ENCODE measurements around the gene SATB1. TPM values are rescaled to one million over a fixed set of nuclear protein-coding genes. Genes with fewer than 3 reads are reported as not detected.

The SATB1 gene
- total and polyA plus RNA-seq, 7 experiments from 2014 or later, result 258 to 482 (median 395) TPM

DNA sequence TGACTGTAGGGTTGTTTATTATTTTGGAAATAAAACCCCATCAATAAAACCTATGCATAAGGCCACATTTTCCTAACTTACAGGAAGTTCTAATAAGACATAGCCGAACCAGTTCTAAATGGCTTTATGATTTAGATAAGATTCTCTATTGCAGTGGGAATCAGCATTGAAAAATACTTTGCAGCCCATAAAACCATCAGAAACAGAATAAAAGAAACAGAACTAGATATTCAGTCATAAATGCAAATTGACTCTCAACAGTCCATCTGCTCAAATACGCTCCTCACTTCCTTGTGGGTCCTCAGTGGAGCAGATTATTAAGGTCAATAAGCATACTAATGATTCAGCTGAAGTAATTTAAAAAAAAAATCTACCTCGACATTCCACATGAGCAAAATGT, 8.8 kb downstream of the SATB1 start:
- Mint-ChIP-seq H3K9me3 (no peaks in the 10 kb centered on the region), H3K4me1 (peaks cover 44 to 98% (median 89%) of the 10 kb centered on the region in 7 donors), H3K27ac (peak overlapping the region; percentile 76 to 96 (median 91)), H3K27me3 (no peaks in the 10 kb centered on the region), H3K4me3 (peak overlapping the region; percentile 54 to 100 (median 94)), H3K36me3 (peaks cover 15 to 68% (median 64%) of the 10 kb centered on the region in 5 donors)
- Histone ChIP-seq H3K27ac (ENCODE audit: low read depth, low read length) (peak overlapping the region; percentile 97), H3K27me3 (ENCODE audit: control insufficient read depth in 2 of 2, insufficient read depth in 2 of 2, low read length in 2 of 2) (no peaks in the 10 kb centered on the region), H3K36me3 (ENCODE audit: control insufficient read depth in 2 of 3, insufficient read depth in 3 of 3, low read length in 3 of 3) (peaks cover 7 to 12% (median 7%) of the 10 kb centered on the region in 3 experiments), H3K9me3 (ENCODE audit: control insufficient read depth in 2 of 3, low read length in 3 of 3) (no peaks in the 10 kb centered on the region), H3K4me3 (ENCODE audit: low read length) (no peak overlapping the region), H3K4me1 (ENCODE audit: control insufficient read depth in 2 of 2, insufficient read depth in 2 of 2, low read length in 2 of 2) (peaks cover 14 to 76% of the 10 kb centered on the region in 2 donors)
- ChIA-PET POLR2A (interaction anchor here (0.8 to 9.9 kb wide), 7 partner anchors 9 to 641 kb away, joined by 3 to 206 read pairs (median 4); partner anchors contain the start of gene SATB1), CTCF (interaction anchor here (0.6 to 1.5 kb wide), 4 partner anchors 14 to 434 kb away, joined by 3 read pairs; no protein-coding TSS in a partner anchor)
- no peak for DNase-seq
- intact Hi-C loops (cut with micrococcal nuclease), result loop anchor here in 1 of 2 donors (10.0 kb wide), 1 partner anchor 728 kb away; the partner anchor contains the start of gene KCNH8
- no peak for ATAC-seq

DNA sequence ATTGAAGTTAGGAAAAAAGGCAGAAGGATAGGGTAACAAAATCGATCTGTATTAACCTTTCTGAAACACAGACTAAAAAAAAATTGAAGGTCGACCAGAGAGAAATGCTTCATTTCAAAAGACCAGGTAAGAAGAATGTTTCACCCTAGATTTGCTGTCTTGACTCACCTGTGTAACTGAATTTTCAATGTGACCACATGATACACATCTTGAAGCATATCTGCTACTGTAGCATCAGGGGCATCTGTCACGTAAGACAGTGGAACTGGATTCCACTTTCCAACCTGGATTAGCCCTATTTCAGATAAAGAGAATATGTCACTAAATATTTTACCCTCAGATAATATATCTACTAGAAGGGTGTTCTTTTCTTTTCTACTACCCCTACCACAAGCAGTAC, 9.3 kb downstream of the SATB1 start:
- DNase-seq (no peak), ATAC-seq (peak; percentile 46)
- intact Hi-C loops (cut with micrococcal nuclease), result loop anchor here in 1 of 2 donors (1.0 to 10.0 kb wide), 2 partner anchors 7 to 729 kb away; partner anchors contain the start of gene KCNH8
- H3K27ac ChIP-seq (ENCODE audit: low read depth, low read length), result peak overlapping the region; percentile 97
- peak overlapping the region; percentile 76 to 96 (median 91) for H3K27ac Mint-ChIP-seq
- peaks cover 15 to 67% (median 62%) of the 10 kb centered on the region in 5 donors for H3K36me3 Mint-ChIP-seq
- ChIA-PET POLR2A (interaction anchor here (0.6 to 9.9 kb wide), 8 partner anchors 8 to 63 kb away, joined by 3 to 206 read pairs (median 5); no protein-coding TSS in a partner anchor), CTCF (interaction anchor here (1.5 kb wide), 1 partner anchor 44 kb away, joined by 3 read pairs; no protein-coding TSS in a partner anchor)
- peaks cover 7 to 12% (median 7%) of the 10 kb centered on the region in 3 experiments for H3K36me3 ChIP-seq (ENCODE audit: control insufficient read depth in 2 of 3, insufficient read depth in 3 of 3, low read length in 3 of 3)
- peaks cover 18 to 78% of the 10 kb centered on the region in 2 donors for H3K4me1 ChIP-seq (ENCODE audit: control insufficient read depth in 2 of 2, insufficient read depth in 2 of 2, low read length in 2 of 2)
- no peaks in the 10 kb centered on the region for H3K9me3 Mint-ChIP-seq
- H3K4me3 Mint-ChIP-seq, result peak overlapping the region; percentile 42 to 100 (median 94)
- H3K27me3 Mint-ChIP-seq, result no peaks in the 10 kb centered on the region
- H3K4me3 ChIP-seq (ENCODE audit: low read length), result no peak overlapping the region
- no peaks in the 10 kb centered on the region for H3K9me3 ChIP-seq (ENCODE audit: control insufficient read depth in 2 of 3, low read length in 3 of 3)
- H3K27me3 ChIP-seq (ENCODE audit: control insufficient read depth in 2 of 2, insufficient read depth in 2 of 2, low read length in 2 of 2), result no peaks in the 10 kb centered on the region
- peaks cover 44 to 98% (median 89%) of the 10 kb centered on the region in 7 donors for H3K4me1 Mint-ChIP-seq

DNA sequence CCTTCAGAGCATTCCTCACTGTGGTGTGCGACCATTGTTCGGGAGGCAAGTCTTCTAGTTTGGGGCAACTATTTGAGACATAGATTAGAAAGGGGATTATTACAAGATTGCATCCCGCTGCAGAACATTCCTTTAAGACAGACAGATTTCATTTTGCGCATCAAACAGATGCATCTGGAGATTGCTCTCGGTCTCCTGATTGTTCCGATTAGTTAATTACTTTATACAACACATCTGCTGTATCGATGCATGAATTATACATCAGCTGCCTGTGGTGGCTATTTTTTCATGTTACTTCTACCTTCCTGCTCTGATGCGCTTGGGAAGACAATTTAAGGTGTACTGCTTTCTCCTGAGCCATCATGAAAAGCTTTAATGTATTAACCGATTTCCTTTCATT, 10.0 kb downstream of the SATB1 start:
- no peaks in the 10 kb centered on the region for H3K27me3 Mint-ChIP-seq
- peak overlapping the region; percentile 71 to 96 (median 87) for H3K27ac Mint-ChIP-seq
- DNase-seq, result no peak
- Histone ChIP-seq H3K27me3 (ENCODE audit: control insufficient read depth in 2 of 2, insufficient read depth in 2 of 2, low read length in 2 of 2) (no peaks in the 10 kb centered on the region), H3K9me3 (ENCODE audit: control insufficient read depth in 2 of 3, low read length in 3 of 3) (no peaks in the 10 kb centered on the region), H3K4me1 (ENCODE audit: control insufficient read depth in 2 of 2, insufficient read depth in 2 of 2, low read length in 2 of 2) (peaks cover 18 to 77% of the 10 kb centered on the region in 2 donors), H3K4me3 (ENCODE audit: low read length) (no peak overlapping the region), H3K27ac (ENCODE audit: low read depth, low read length) (peak overlapping the region; percentile 46), H3K36me3 (ENCODE audit: control insufficient read depth in 2 of 3, insufficient read depth in 3 of 3, low read length in 3 of 3) (peaks cover 7 to 12% (median 7%) of the 10 kb centered on the region in 3 experiments)
- H3K4me1 Mint-ChIP-seq, result peaks cover 41 to 98% (median 89%) of the 10 kb centered on the region in 7 donors
- ChIA-PET CTCF (no interaction called here), POLR2A (interaction anchor here (0.6 to 3.2 kb wide), 15 partner anchors 9 to 312 kb away, joined by 3 to 20 read pairs (median 5); partner anchors contain the start of gene SATB1)
- no peak for ATAC-seq
- intact Hi-C loops (cut with micrococcal nuclease), result loop anchor here in 1 of 2 donors (1.0 to 10.0 kb wide), 2 partner anchors 8 to 730 kb away; partner anchors contain the start of gene KCNH8
- H3K4me3 Mint-ChIP-seq, result peak overlapping the region in 9 of 10 donors; percentile 52 to 100 (median 78)
- no peaks in the 10 kb centered on the region for H3K9me3 Mint-ChIP-seq
- peaks cover 9 to 67% (median 58%) of the 10 kb centered on the region in 5 donors for H3K36me3 Mint-ChIP-seq

DNA sequence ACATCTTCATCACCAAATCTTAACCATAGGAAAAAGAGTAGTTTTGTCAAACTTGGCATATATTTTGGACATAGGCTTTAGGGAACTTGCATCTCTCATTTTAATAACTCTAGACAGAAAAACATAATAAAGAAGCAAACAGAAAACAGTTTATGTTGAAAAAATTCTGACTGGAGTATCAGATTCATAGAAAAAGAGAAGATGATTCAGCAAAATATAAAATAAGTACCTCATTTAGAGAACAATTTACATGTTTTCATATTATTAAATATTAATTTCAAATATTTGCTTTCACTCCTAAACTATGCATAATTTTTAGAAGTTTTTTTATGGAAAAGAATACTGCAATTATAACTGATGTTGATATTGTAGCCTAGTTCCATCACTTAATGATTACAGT, 12.5 kb downstream of the SATB1 start:
- Histone ChIP-seq H3K4me3 (ENCODE audit: low read length) (peak overlapping the region; percentile 9), H3K9me3 (ENCODE audit: control insufficient read depth in 2 of 3, low read length in 3 of 3) (no peaks in the 10 kb centered on the region), H3K27me3 (ENCODE audit: control insufficient read depth in 2 of 2, insufficient read depth in 2 of 2, low read length in 2 of 2) (no peaks in the 10 kb centered on the region), H3K36me3 (ENCODE audit: control insufficient read depth in 2 of 3, insufficient read depth in 3 of 3, low read length in 3 of 3) (peaks cover 7 to 12% (median 7%) of the 10 kb centered on the region in 3 experiments), H3K27ac (ENCODE audit: low read depth, low read length) (peak overlapping the region; percentile 55), H3K4me1 (ENCODE audit: control insufficient read depth in 2 of 2, insufficient read depth in 2 of 2, low read length in 2 of 2) (peaks cover 16 to 88% of the 10 kb centered on the region in 2 donors)
- no peak for DNase-seq
- ChIA-PET CTCF (no interaction called here), POLR2A (interaction anchor here (2.0 to 3.2 kb wide), 3 partner anchors 11 to 18 kb away, joined by 9 to 20 read pairs (median 10); partner anchors contain the start of gene SATB1)
- intact Hi-C loops (cut with micrococcal nuclease), result loop anchor here (1.0 to 10.0 kb wide), 3 partner anchors 8 to 732 kb away; partner anchors contain the start of gene KCNH8 (in 1 of the 2)
- Mint-ChIP-seq H3K36me3 (peaks cover 6 to 61% (median 54%) of the 10 kb centered on the region in 5 donors), H3K4me1 (peaks cover 40 to 98% (median 89%) of the 10 kb centered on the region in 7 donors), H3K9me3 (no peaks in the 10 kb centered on the region), H3K4me3 (peak overlapping the region in 8 of 10 donors; percentile 55 to 88 (median 76)), H3K27me3 (no peaks in the 10 kb centered on the region), H3K27ac (peak overlapping the region; percentile 75 to 97 (median 86))
- ATAC-seq, result no peak

DNA sequence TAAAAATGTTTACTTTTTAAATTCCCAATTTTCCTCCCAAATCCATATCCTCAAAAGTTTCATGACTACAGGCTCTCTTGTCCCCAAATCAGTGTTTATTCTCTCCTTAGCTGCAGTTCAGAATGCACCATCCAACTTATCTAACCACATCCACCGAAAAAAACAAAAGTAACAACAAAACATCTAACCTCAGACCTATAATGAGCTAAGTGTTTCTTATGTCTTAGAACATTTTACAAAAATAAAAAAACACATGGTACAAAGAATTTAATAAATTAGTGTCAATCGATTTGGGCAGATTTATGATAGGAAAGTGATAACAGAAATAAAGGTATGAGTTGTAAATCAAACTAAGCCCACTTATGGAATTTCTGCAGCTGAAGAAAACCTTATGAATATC, 13.6 kb downstream of the SATB1 start:
- Histone ChIP-seq H3K36me3 (ENCODE audit: control insufficient read depth in 2 of 3, insufficient read depth in 3 of 3, low read length in 3 of 3) (peaks cover 7 to 19% (median 12%) of the 10 kb centered on the region in 3 experiments), H3K27me3 (ENCODE audit: control insufficient read depth in 2 of 2, insufficient read depth in 2 of 2, low read length in 2 of 2) (no peaks in the 10 kb centered on the region), H3K4me1 (ENCODE audit: control insufficient read depth in 2 of 2, insufficient read depth in 2 of 2, low read length in 2 of 2) (peaks cover 13 to 87% of the 10 kb centered on the region in 2 donors), H3K4me3 (ENCODE audit: low read length) (peak overlapping the region; percentile 9), H3K27ac (ENCODE audit: low read depth, low read length) (peak overlapping the region; percentile 55), H3K9me3 (ENCODE audit: control insufficient read depth in 2 of 3, low read length in 3 of 3) (no peaks in the 10 kb centered on the region)
- peak; percentile 83 for ATAC-seq
- Mint-ChIP-seq H3K27me3 (no peaks in the 10 kb centered on the region), H3K4me3 (peak overlapping the region; percentile 46 to 88 (median 76)), H3K9me3 (no peaks in the 10 kb centered on the region), H3K4me1 (peaks cover 35 to 98% (median 89%) of the 10 kb centered on the region in 7 donors), H3K36me3 (peaks cover 6 to 60% (median 52%) of the 10 kb centered on the region in 5 donors), H3K27ac (peak overlapping the region; percentile 75 to 97 (median 86))
- CTCF ChIA-PET, result interaction anchor here (0.8 to 1.3 kb wide), 3 partner anchors 11 to 324 kb away, joined by 3 to 6 read pairs (median 5); no protein-coding TSS in a partner anchor
- DNase-seq, result peak in 7 of 9 donors; percentile 46 to 80 (median 68)
- POLR2A ChIA-PET, result interaction anchor here (0.6 to 2.1 kb wide), 16 partner anchors 8 to 367 kb away, joined by 3 to 16 read pairs (median 7); partner anchors contain the start of gene SATB1
- intact Hi-C loops (cut with micrococcal nuclease), result loop anchor here (1.0 to 10.0 kb wide), 4 partner anchors 12 to 733 kb away; partner anchors contain the start of genes KCNH8 (in 1 of the 2) and SATB1 (in 1 of the 2)

DNA sequence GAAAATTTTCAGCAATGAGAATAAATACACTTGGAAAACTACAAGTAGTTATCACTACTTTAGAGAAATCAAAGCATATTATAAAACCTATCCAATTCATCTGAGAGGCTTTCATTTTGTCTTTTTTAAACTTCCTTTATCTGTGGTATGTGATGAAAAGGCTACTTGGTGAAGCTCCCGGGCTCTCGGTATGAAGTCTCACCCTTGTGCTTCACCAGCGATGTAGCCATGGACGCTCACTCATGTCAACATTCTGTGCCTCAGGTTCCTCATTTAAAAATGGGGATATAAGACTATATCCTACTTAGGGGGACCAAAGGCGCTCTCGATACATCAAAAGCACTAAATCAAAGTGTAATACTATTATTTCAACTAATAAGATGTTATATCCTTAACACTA, 14.9 kb downstream of the SATB1 start:
- H3K36me3 ChIP-seq (ENCODE audit: control insufficient read depth in 2 of 3, insufficient read depth in 3 of 3, low read length in 3 of 3), result peaks cover 7 to 19% (median 11%) of the 10 kb centered on the region in 3 experiments
- CTCF ChIA-PET, result interaction anchor here (0.6 to 1.7 kb wide), 2 partner anchors 18 to 22 kb away, joined by 3 read pairs; no protein-coding TSS in a partner anchor
- DNase-seq, result peak in 1 of 9 donors; percentile 36
- intact Hi-C loops (cut with micrococcal nuclease), result loop anchor here (1.0 to 10.0 kb wide), 4 partner anchors 8 to 735 kb away; partner anchors contain the start of genes KCNH8 (in 1 of the 2) and SATB1 (in 1 of the 2)
- H3K9me3 Mint-ChIP-seq, result no peaks in the 10 kb centered on the region
- H3K9me3 ChIP-seq (ENCODE audit: control insufficient read depth in 2 of 3, low read length in 3 of 3), result no peaks in the 10 kb centered on the region
- no peak overlapping the region for H3K4me3 ChIP-seq (ENCODE audit: low read length)
- no peaks in the 10 kb centered on the region for H3K27me3 Mint-ChIP-seq
- H3K4me3 Mint-ChIP-seq, result peak overlapping the region; percentile 55 to 84 (median 76)
- peak overlapping the region; percentile 76 to 96 (median 86) for H3K27ac Mint-ChIP-seq
- ATAC-seq, result peak; percentile 46
- H3K27me3 ChIP-seq (ENCODE audit: control insufficient read depth in 2 of 2, insufficient read depth in 2 of 2, low read length in 2 of 2), result no peaks in the 10 kb centered on the region
- peak overlapping the region; percentile 54 for H3K27ac ChIP-seq (ENCODE audit: low read depth, low read length)
- POLR2A ChIA-PET, result interaction anchor here (0.6 to 5.2 kb wide), 10 partner anchors 8 to 35 kb away, joined by 3 to 50 read pairs (median 5); partner anchors contain the start of gene SATB1
- peaks cover 0 to 58% (median 46%) of the 10 kb centered on the region in 5 donors for H3K36me3 Mint-ChIP-seq
- H3K4me1 Mint-ChIP-seq, result peaks cover 35 to 98% (median 89%) of the 10 kb centered on the region in 7 donors
- peaks cover 13 to 88% of the 10 kb centered on the region in 2 donors for H3K4me1 ChIP-seq (ENCODE audit: control insufficient read depth in 2 of 2, insufficient read depth in 2 of 2, low read length in 2 of 2)
